BJ (cell line): ENCODE results near the gene IL3RA. TPM values are rescaled to one million over a fixed set of nuclear protein-coding genes. Genes with fewer than 3 reads are reported as not detected.
"Not testable (repeated sequence)": the region's sequence is repeated elsewhere in the genome, so short reads cannot be mapped to it uniquely, and the experiment has no call there.

Source experiments
- CTCF ChIA-PET: fragments of 350-600 bp; formaldehyde crosslinking; extraction: SDS; loops from one replicate; lab custom pipeline; 2021; ENCODE audit warnings: antibody characterized with exemption, inconsistent platforms; lab: Yijun Ruan, JAX
- POLR2A ChIA-PET: fragments of 300-600 bp; sonication (Branson Sonifier 250); formaldehyde crosslinking; extraction: SDS; loops from one replicate; lab custom pipeline; 2021; ENCODE audit warnings: antibody characterized with exemption; lab: Charles Lee
- DNase-seq: peaks from one replicate; pipeline ENCODE4 v3.0.0-alpha.2; 2011; ENCODE audit warnings: low read depth
- H3K27me3 ChIP-seq: 2 replicates; pipeline ENCODE4 v1.6.0; 2011; ENCODE audit warnings: low read length; ENCODE audit not compliant: control insufficient read depth, insufficient read depth
- H3K36me3 ChIP-seq: 2 replicates; pipeline ENCODE4 v1.5.1; 2011; ENCODE audit warnings: low read length; ENCODE audit not compliant: control insufficient read depth, insufficient read depth
- H3K4me3 ChIP-seq: 2 replicates; pipeline ENCODE4 v1.5.1; 2011; ENCODE audit warnings: low read depth, mild to moderate bottlenecking, control low read depth, low read length
- polyA plus RNA-seq: library from polyadenylated mRNA; depleted of rRNA; stranded (reverse); fragments of >200 nt; gene quantifications from 2 replicates; pipeline ENCODE4 v1.2.3, GENCODE V29; 2011
- TF ChIP-seq, protein P1 (sequence below): IDR thresholded peaks from 2 replicates; pipeline ENCODE4 v1.5.1; 2011; ENCODE audit warnings: low read depth, mild to moderate bottlenecking, control low read depth, inconsistent platforms, low read length, moderate library complexity; ENCODE audit not compliant: insufficient read depth

The IL3RA gene
- polyA plus RNA-seq, 1 experiment: 1.5 TPM

- H3K27me3 ChIP-seq: no peaks in the 10 kb centered on the region
- CTCF ChIA-PET: no interaction called here
- DNase-seq: no peak
- TF ChIP-seq, protein P1, sequence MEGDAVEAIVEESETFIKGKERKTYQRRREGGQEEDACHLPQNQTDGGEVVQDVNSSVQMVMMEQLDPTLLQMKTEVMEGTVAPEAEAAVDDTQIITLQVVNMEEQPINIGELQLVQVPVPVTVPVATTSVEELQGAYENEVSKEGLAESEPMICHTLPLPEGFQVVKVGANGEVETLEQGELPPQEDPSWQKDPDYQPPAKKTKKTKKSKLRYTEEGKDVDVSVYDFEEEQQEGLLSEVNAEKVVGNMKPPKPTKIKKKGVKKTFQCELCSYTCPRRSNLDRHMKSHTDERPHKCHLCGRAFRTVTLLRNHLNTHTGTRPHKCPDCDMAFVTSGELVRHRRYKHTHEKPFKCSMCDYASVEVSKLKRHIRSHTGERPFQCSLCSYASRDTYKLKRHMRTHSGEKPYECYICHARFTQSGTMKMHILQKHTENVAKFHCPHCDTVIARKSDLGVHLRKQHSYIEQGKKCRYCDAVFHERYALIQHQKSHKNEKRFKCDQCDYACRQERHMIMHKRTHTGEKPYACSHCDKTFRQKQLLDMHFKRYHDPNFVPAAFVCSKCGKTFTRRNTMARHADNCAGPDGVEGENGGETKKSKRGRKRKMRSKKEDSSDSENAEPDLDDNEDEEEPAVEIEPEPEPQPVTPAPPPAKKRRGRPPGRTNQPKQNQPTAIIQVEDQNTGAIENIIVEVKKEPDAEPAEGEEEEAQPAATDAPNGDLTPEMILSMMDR: no peak
- POLR2A ChIA-PET: no interaction called here
- peaks cover 18% of the 10 kb centered on the region for H3K36me3 ChIP-seq
- no peak overlapping the region for H3K4me3 ChIP-seq
These were observed 64.3 kb downstream of the IL3RA start for GRCh38 chrX:1400742-1401471.

GRCh38 chrX:1401611-1402430 is 65.2 kb downstream of the IL3RA start:
- TF ChIP-seq, protein P1: no peak
- no peak for DNase-seq
- CTCF ChIA-PET: no interaction called here
- Histone ChIP-seq H3K36me3 (peaks cover 19% of the 10 kb centered on the region), H3K4me3 (no peak overlapping the region), H3K27me3 (no peaks in the 10 kb centered on the region)
- POLR2A ChIA-PET: no interaction called here

- CTCF ChIA-PET: no interaction called here
- no peak for DNase-seq
These were observed 66.6 kb downstream of the IL3RA start for GRCh38 chrX:1403228-1403627.

DNA sequence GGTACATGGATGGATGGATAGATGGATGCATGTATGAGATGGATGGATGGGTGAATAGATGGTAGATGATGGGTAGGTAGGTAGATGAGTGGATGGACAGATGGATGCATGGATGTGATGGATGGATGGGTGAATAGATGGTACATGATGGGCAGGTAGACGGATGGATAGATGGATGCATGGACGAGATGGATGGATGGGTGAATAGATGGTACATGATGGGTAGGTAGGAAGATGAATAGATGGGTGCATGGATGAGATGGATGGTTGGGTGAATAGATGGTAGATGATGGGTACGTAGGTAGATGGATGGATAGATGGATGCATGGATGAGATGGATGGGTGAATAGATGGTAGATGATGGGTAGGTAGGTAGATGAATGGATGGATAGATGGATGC is 67.3 kb downstream of the IL3RA start:
- DNase-seq, H3K4me3 ChIP-seq, POLR2A ChIA-PET, CTCF ChIA-PET, H3K27me3 ChIP-seq: not testable (repeated sequence)
- peaks cover 19% of the 10 kb centered on the region for H3K36me3 ChIP-seq

More at GRCh38 chrX:1403228-1403627, 66.6 kb downstream of the IL3RA start:
- POLR2A ChIA-PET: no interaction called here
- H3K27me3 ChIP-seq: no peaks in the 10 kb centered on the region
- H3K4me3 ChIP-seq: no peak overlapping the region
- peaks cover 19% of the 10 kb centered on the region for H3K36me3 ChIP-seq
- TF ChIP-seq, protein P1: no peak

DNA sequence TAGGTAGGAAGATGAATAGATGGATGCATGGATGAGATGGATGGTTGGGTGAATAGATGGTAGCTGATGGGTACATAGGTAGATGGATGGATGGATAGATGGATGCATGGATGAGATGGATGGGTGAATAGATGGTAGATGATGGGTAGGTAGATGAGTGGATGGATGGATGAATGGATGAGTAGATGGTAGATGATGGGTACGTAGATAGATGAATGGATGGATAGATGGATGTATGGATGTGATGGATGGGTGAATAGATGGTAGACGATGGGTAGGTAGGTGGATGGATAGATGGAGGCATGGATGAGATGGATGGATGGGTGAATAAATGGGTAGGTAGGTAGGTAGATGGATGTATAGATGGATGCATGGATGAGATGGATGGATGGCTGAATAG is 69.2 kb downstream of the IL3RA start:
- peaks cover 16% of the 10 kb centered on the region for H3K36me3 ChIP-seq
- POLR2A ChIA-PET, DNase-seq, H3K27me3 ChIP-seq, H3K4me3 ChIP-seq, CTCF ChIA-PET: not testable (repeated sequence)

DNA sequence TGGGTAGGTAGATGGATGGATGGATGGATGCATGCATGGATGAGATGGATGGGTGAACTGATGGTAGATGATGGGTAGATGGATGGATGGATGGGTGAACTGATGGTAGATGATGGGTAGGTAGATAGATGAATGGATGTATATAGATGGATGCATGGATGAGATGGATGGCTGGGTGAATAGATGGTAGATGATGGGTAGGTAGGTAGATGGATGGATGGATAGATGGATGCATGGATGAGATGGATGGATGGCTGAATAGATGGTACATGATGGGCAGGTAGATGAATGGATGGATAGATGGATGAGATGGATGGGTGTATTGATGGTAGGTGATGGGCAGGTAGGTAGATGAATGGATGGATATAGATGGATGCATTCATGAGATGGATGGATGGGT is 70.5 kb downstream of the IL3RA start:
- ChIA-PET CTCF (no interaction called here), POLR2A (no interaction called here)
- TF ChIP-seq, protein P1: no peak
- H3K36me3 ChIP-seq: peaks cover 15% of the 10 kb centered on the region
- no peak overlapping the region for H3K4me3 ChIP-seq
- DNase-seq: no peak
- no peaks in the 10 kb centered on the region for H3K27me3 ChIP-seq
